GM23248 (cell line): ENCODE results near the gene PRR12.

Experiments used
- EZH2 ChIP-seq: fragments of 200-600 bp; sonication (generic); IDR thresholded peaks from 2 replicates; pipeline ENCODE4 v1.6.1; 2018; ENCODE audit warnings: antibody characterized with exemption, mild to moderate bottlenecking; ENCODE audit not compliant: insufficient read depth, poor library complexity, severe bottlenecking
- EZH2phosphoT487 ChIP-seq: fragments of 200-600 bp; sonication (generic); IDR thresholded peaks from 2 replicates; pipeline ENCODE4 v1.6.1; 2018; ENCODE audit warnings: antibody characterized with exemption, moderate library complexity, mild to moderate bottlenecking, low read depth; ENCODE audit not compliant: insufficient read depth

GRCh38 chr19:49549045-49549444, 41.9 kb upstream of the PRR12 start:
- TF ChIP-seq EZH2 (no peak), EZH2phosphoT487 (no peak)
